A673 (cell line): Measurements from ENCODE around the gene PLXDC2. TPM values are rescaled to one million over a fixed set of nuclear protein-coding genes. Genes with fewer than 3 reads are reported as not detected.

Experiments used
- BruUV-seq: library from RNA; stranded (reverse); fragments of 400-500 nt; replicated peaks from 2 replicates; lab custom pipeline; 2021; lab: Mats Ljungman, UMichigan
- CTCF ChIA-PET: fragments of 300-600 bp; sonication (Branson Sonifier 250); formaldehyde crosslinking; loops from one replicate; lab custom pipeline; 2022; ENCODE audit warnings: antibody characterized with exemption; lab: Charles Lee
- POLR2A ChIA-PET: fragments of 300-600 bp; sonication (Branson Sonifier 250); formaldehyde crosslinking; loops from one replicate; lab custom pipeline; 2022; ENCODE audit warnings: antibody characterized with exemption; ENCODE audit not compliant: low non-redundant PET; lab: Charles Lee
- DNase-seq: peaks from one replicate; pipeline ENCODE4 v3.0.0-alpha.2; 2015; ENCODE audit warnings: low spot score
- H3K27ac ChIP-seq: fragments of 200-600 bp; sonication (generic); 2 replicates; pipeline ENCODE4 v1.5.1; 2016; ENCODE audit warnings: mixed run types, low read depth, mild to moderate bottlenecking, mixed read lengths, antibody characterized with exemption, low read length; ENCODE audit not compliant: poor library complexity, severe bottlenecking
- H3K27me3 ChIP-seq: fragments of 200-600 bp; sonication (generic); replicated peaks from 2 replicates; pipeline ENCODE4 v1.6.1; 2017; ENCODE audit warnings: mixed run types, low read depth, mild to moderate bottlenecking, mixed read lengths, antibody characterized with exemption, low read length; ENCODE audit not compliant: insufficient read depth, poor library complexity
- H3K36me3 ChIP-seq: fragments of 200-600 bp; sonication (generic); 2 replicates; pipeline ENCODE4 v1.6.1; 2016; ENCODE audit warnings: mixed run types, mild to moderate bottlenecking, mixed read lengths, antibody characterized with exemption, low read length; ENCODE audit not compliant: insufficient read depth, poor library complexity, severe bottlenecking
- H3K4me1 ChIP-seq: fragments of 200-600 bp; sonication (generic); 2 replicates; pipeline ENCODE4 v1.6.1; 2017; ENCODE audit warnings: mixed run types, mild to moderate bottlenecking, mixed read lengths, antibody characterized with exemption, low read length; ENCODE audit not compliant: insufficient read depth, poor library complexity, severe bottlenecking
- H3K4me3 ChIP-seq: fragments of 200-600 bp; sonication (generic); 2 replicates; pipeline ENCODE4 v1.5.1; 2016; ENCODE audit warnings: low read depth, mixed run types, mild to moderate bottlenecking, mixed read lengths, low read length; ENCODE audit not compliant: poor library complexity, severe bottlenecking
- H3K9me3 ChIP-seq: fragments of 200-600 bp; sonication (generic); 2 replicates; pipeline ENCODE4 v1.6.1; 2016; ENCODE audit warnings: mixed run types, low read depth, mild to moderate bottlenecking, mixed read lengths, antibody characterized with exemption, low read length; ENCODE audit not compliant: poor library complexity, severe bottlenecking
- CTCF ChIP-seq: fragments of 300-800, 200-600 bp; sonication (generic); conservative IDR thresholded peaks from 2 replicates; pipeline ENCODE4 v1.5.1; 2017; ENCODE audit warnings: low read depth, mild to moderate bottlenecking, antibody characterized with exemption, low read length, moderate library complexity, mixed read lengths
- EZH2 ChIP-seq: fragments of 200-600 bp; sonication (generic); IDR thresholded peaks from 2 replicates; pipeline ENCODE4 v1.6.1; 2017; ENCODE audit warnings: borderline replicate concordance, low read depth, mild to moderate bottlenecking, mixed read lengths, antibody characterized with exemption, low read length; ENCODE audit not compliant: poor library complexity, severe bottlenecking
- intact Hi-C: fragments of 100-400 bp; cut with micrococcal nuclease; formaldehyde crosslinking; loops from one replicate; pipeline ENCODE4 v1.10.0; 2022; ENCODE audit not compliant: unreplicated experiment
- total RNA-seq: library from RNA; stranded (reverse); gene quantifications from 2 replicates; pipeline ENCODE4 v1.2.3, GENCODE V29; 2021

PLXDC2 gene
- total RNA-seq, 1 experiment from 2014 or later: 74.8 TPM

- DNase-seq: peak; percentile 17
- intact Hi-C loops: no loop called here
Observed at GRCh38 chr10:20276127-20276979, 460.1 kb downstream of the PLXDC2 start.

DNA sequence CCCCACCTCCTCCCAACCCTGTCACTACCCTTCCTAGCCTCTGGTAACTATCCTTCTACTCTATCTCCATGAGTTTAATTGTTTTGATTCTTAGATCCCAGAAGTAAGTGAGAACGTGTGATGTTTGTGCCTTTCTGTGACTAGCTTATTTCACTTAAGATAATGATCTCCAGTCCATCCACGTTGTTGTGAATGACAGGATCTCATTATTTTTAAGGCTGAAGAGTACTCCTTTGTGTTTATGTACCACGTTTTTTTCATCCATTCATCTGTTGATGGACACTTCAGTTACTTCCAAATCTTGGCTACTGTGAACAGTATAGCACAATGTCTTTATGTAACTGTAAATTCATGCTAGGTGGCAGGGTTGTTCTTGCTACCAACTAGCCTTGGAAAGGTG lies 461.6 kb downstream of the PLXDC2 start:
- ChIA-PET CTCF (no interaction called here), POLR2A (no interaction called here)
- BruUV-seq: no TSS peak
- intact Hi-C loops: no loop called here
- Histone ChIP-seq H3K4me1 (peaks cover 4% of the 10 kb centered on the region), H3K27me3 (no peaks in the 10 kb centered on the region), H3K36me3 (peaks cover 9% of the 10 kb centered on the region), H3K27ac (no peak overlapping the region), H3K4me3 (no peak overlapping the region), H3K9me3 (no peaks in the 10 kb centered on the region)
- DNase-seq: no peak
- TF ChIP-seq CTCF: no peak
- no peak for TF ChIP-seq EZH2

More at GRCh38 chr10:20276127-20276979, 460.1 kb downstream of the PLXDC2 start:
- ChIA-PET CTCF (no interaction called here), POLR2A (no interaction called here)
- BruUV-seq: no TSS peak
- H3K4me3 ChIP-seq: no peak overlapping the region
- no peak overlapping the region for H3K27ac ChIP-seq
- no peak for TF ChIP-seq CTCF
- TF ChIP-seq EZH2: no peak
- H3K4me1 ChIP-seq: peaks cover 4% of the 10 kb centered on the region
- H3K36me3 ChIP-seq: peaks cover 9% of the 10 kb centered on the region
- no peaks in the 10 kb centered on the region for H3K9me3 ChIP-seq
- no peaks in the 10 kb centered on the region for H3K27me3 ChIP-seq

DNA sequence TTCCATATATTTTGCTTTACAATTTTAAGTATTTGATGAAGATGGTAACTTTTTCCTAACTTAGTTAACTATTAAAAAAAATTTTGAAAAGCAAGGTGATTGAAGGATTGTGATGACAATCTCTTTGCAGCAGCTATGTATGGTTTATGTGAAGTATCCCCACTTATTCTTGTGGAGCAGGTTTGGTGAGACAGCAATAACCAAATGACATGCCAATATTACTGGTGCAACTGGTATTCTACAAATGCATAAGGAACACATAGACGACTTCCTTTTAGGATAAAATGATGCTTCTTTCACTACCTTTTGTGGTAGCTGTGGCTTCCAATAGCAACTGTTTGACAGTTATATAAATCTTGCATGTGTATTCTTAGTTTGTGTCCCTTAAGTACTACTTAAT lies 465.3 kb downstream of the PLXDC2 start:
- Histone ChIP-seq H3K27me3 (no peaks in the 10 kb centered on the region), H3K36me3 (peaks cover 9% of the 10 kb centered on the region), H3K9me3 (no peaks in the 10 kb centered on the region), H3K4me1 (peaks cover 4% of the 10 kb centered on the region), H3K4me3 (no peak overlapping the region), H3K27ac (no peak overlapping the region)
- intact Hi-C loops: no loop called here
- no peak for DNase-seq
- ChIA-PET CTCF (no interaction called here), POLR2A (no interaction called here)
- no TSS peak for BruUV-seq
- TF ChIP-seq CTCF: no peak
- no peak for TF ChIP-seq EZH2
